Liver (tissue), 9 donors: Measurements from ENCODE around the gene CLDN12. TPM values are rescaled to one million over a fixed set of nuclear protein-coding genes. Genes with fewer than 3 reads are reported as not detected.

Experiments
- DNase-seq: peaks from one replicate; pipeline ENCODE4 v3.0.0-alpha.2; 2017; ENCODE audit warnings: low spot score
- H3K27ac ChIP-seq, 2 donors: one replicate each; pipeline ENCODE4 v1.7.0; 2013; ENCODE audit warnings: inconsistent platforms in 2 of 2, low read length in 2 of 2, control low read depth in 1 of 2, low read depth in 1 of 2, mild to moderate bottlenecking in 1 of 2
- H3K27me3 ChIP-seq, 4 donors: one replicate each; pipeline versions ENCODE4 v1.6.1 to v1.7.0; 2013; ENCODE audit warnings: low read length in 3 of 4, inconsistent platforms in 1 of 4, mild to moderate bottlenecking in 1 of 4, moderate library complexity in 1 of 4; ENCODE audit not compliant: control insufficient read depth in 4 of 4, insufficient read depth in 4 of 4
- H3K36me3 ChIP-seq, 4 donors: one replicate each; pipeline versions ENCODE4 v1.6.1 to v1.7.0; 2013; ENCODE audit warnings: low read length in 3 of 4, mild to moderate bottlenecking in 3 of 4, low read depth in 1 of 4, moderate library complexity in 1 of 4; ENCODE audit not compliant: control insufficient read depth in 4 of 4, insufficient read depth in 3 of 4
- H3K4me1 ChIP-seq, 4 donors: one replicate each; pipeline versions ENCODE4 v1.6.1 to v1.7.0; 2013; ENCODE audit warnings: low read length in 3 of 4, mild to moderate bottlenecking in 3 of 4, moderate library complexity in 1 of 4; ENCODE audit not compliant: control insufficient read depth in 4 of 4, insufficient read depth in 4 of 4
- H3K4me3 ChIP-seq, 3 donors: one replicate each; pipeline versions ENCODE4 v1.6.1 to v1.7.0; 2013; ENCODE audit warnings: low read length in 3 of 3, control low read depth in 1 of 3, low read depth in 1 of 3, mild to moderate bottlenecking in 1 of 3
- H3K9ac ChIP-seq, 2 donors: one replicate each; pipeline ENCODE4 v1.7.0; 2013; ENCODE audit warnings: low read length in 2 of 2, mild to moderate bottlenecking in 2 of 2, moderate library complexity in 2 of 2, control low read depth in 1 of 2, low read depth in 1 of 2
- H3K9me3 ChIP-seq, 4 donors: one replicate each; pipeline versions ENCODE4 v1.6.1 to v1.7.0; 2013; ENCODE audit warnings: low read length in 3 of 4; ENCODE audit not compliant: control insufficient read depth in 4 of 4
- EGR1 ChIP-seq, 2 donors: IDR thresholded peaks; 2 replicates each; pipeline ENCODE4 v1.6.1; 2016 to 2018; ENCODE audit warnings: antibody characterized with exemption in 2 of 2, low read depth in 2 of 2
- FOXA1 ChIP-seq: IDR thresholded peaks from 2 replicates; pipeline ENCODE4 v1.6.1; 2016; ENCODE audit warnings: antibody characterized with exemption
- FOXA2 ChIP-seq: IDR thresholded peaks from 2 replicates; pipeline ENCODE4 v1.6.1; 2016; ENCODE audit warnings: antibody characterized with exemption
- GABPA ChIP-seq, 2 donors: IDR thresholded peaks in 1 of 2; conservative IDR thresholded peaks in 1 of 2; 2 replicates each; pipeline ENCODE4 v1.6.1; 2016; ENCODE audit warnings: antibody characterized with exemption in 2 of 2, mild to moderate bottlenecking in 1 of 2, moderate library complexity in 1 of 2
- HNF4A ChIP-seq, 2 donors: conservative IDR thresholded peaks; 2 replicates each; pipeline ENCODE4 v1.6.1; 2016; ENCODE audit warnings: antibody characterized with exemption in 2 of 2, mild to moderate bottlenecking in 2 of 2
- HNF4G ChIP-seq: IDR thresholded peaks from 2 replicates; pipeline ENCODE4 v1.6.1; 2016; ENCODE audit warnings: antibody characterized with exemption
- JUND ChIP-seq, 2 donors: IDR thresholded peaks; 2 replicates each; pipeline ENCODE4 v1.6.1; 2016; ENCODE audit warnings: antibody characterized with exemption in 2 of 2
- NR2F2 ChIP-seq: IDR thresholded peaks from 2 replicates; pipeline ENCODE4 v1.6.1; 2016; ENCODE audit warnings: antibody characterized with exemption
- RAD21 ChIP-seq, 2 donors: IDR thresholded peaks; 2 replicates each; pipeline ENCODE4 v1.6.1; 2016; ENCODE audit warnings: antibody characterized with exemption in 2 of 2, mild to moderate bottlenecking in 2 of 2
- RXRA ChIP-seq, 2 donors: IDR thresholded peaks; 2 replicates each; pipeline ENCODE4 v1.6.1; 2017 to 2018; ENCODE audit warnings: antibody characterized with exemption in 2 of 2, mild to moderate bottlenecking in 1 of 2
- SP1 ChIP-seq: IDR thresholded peaks from 2 replicates; pipeline ENCODE4 v1.6.1; 2018; ENCODE audit warnings: antibody characterized with exemption, mild to moderate bottlenecking
- TAF1 ChIP-seq: conservative IDR thresholded peaks from 2 replicates; pipeline ENCODE4 v1.6.1; 2016; ENCODE audit warnings: antibody characterized with exemption, mild to moderate bottlenecking
- YY1 ChIP-seq: IDR thresholded peaks from 2 replicates; pipeline ENCODE4 v1.6.1; 2016; ENCODE audit warnings: antibody characterized with exemption, mild to moderate bottlenecking
- WGBS: extraction: QIAGEN DNeasy Blood & Tissue Kit; methylation state at CpG from one replicate; pipeline ENCODE4 v1.1.7; 2013; 5-methylcytosine and 5-hydroxymethylcytosine counted together
- polyA plus RNA-seq, 2 donors: library from polyadenylated mRNA; stranded (reverse) in 1 of 2; unstranded in 1 of 2; fragments of 200-250 nt in 1 of 2; fragments of >200 nt in 1 of 2; fragmentation: Nextera tagmentation in 1 of 2; extraction: Ambion mirVana in 1 of 2; gene quantifications; one replicate each; pipeline versions ENCODE4 v1.2.1 to v1.2.3, GENCODE V29; 2013 to 2015
- total RNA-seq, 2 donors: library from RNA; depleted of rRNA; stranded (reverse); fragments of >200 nt; gene quantifications; one replicate each; pipeline ENCODE4 v1.2.3, GENCODE V29; 2014
- TF ChIP-seq, protein P1 (sequence below): IDR thresholded peaks from 2 replicates; pipeline ENCODE4 v1.6.1; 2016; ENCODE audit warnings: antibody characterized with exemption, mild to moderate bottlenecking
- TF ChIP-seq, protein P2 (sequence below): IDR thresholded peaks from 2 replicates; pipeline ENCODE4 v1.6.1; 2016; ENCODE audit warnings: antibody characterized with exemption
- TF ChIP-seq, protein P3 (sequence below): IDR thresholded peaks from 2 replicates; pipeline ENCODE4 v1.6.1; 2016; ENCODE audit warnings: antibody characterized with exemption
- TF ChIP-seq, protein P4 (sequence below): fragments of 150-350 bp; IDR thresholded peaks from 2 replicates; pipeline ENCODE4 v1.5.1; 2017; ENCODE audit warnings: improper control_type of control experiment, low read depth, low read length; ENCODE audit not compliant: missing input control
- TF ChIP-seq, protein P5 (sequence below): IDR thresholded peaks from 2 replicates; pipeline ENCODE4 v1.6.1; 2016; ENCODE audit warnings: antibody characterized with exemption
- donor health status: healthy.
- donor health status: healthy.
- donor health status: healthy.
- donor health status: healthy.
- donor health status: healthy.

CLDN12 gene
- total and polyA plus RNA-seq, 4 donors, result 22.5 to 50.0 (median 23.7) TPM

DNA sequence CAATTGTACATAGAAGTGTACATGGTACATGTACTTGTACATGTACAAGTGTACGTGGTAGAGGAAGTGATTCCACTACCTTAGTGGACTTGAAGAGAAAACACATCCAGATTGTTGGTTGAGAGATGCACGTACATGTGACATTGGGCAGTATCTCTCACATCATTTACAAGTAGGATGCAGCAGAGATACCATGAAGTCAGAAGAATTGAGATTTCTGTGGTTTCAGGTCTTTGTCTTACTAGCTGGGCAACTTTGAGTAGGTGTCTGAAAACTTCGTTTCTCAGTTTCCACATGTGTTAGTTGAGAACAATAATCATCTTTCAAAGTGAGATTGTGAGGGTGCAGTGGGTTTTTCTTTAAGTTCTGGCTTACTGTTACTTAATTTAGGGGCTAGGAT is 21.5 kb downstream of the CLDN12 start:
- DNase-seq, result no peak
- WGBS, result 77% methylated on average over 3 of the region's 3 CpGs
- H3K27ac ChIP-seq, result no peak overlapping the region
- no peaks in the 10 kb centered on the region for H3K27me3 ChIP-seq
- H3K9me3 ChIP-seq, result no peaks in the 10 kb centered on the region
- H3K4me1 ChIP-seq, result no peaks in the 10 kb centered on the region
- no peaks in the 10 kb centered on the region for H3K36me3 ChIP-seq
- no peak overlapping the region for H3K9ac ChIP-seq
- H3K4me3 ChIP-seq, result no peak overlapping the region
- TF ChIP-seq, protein P1, sequence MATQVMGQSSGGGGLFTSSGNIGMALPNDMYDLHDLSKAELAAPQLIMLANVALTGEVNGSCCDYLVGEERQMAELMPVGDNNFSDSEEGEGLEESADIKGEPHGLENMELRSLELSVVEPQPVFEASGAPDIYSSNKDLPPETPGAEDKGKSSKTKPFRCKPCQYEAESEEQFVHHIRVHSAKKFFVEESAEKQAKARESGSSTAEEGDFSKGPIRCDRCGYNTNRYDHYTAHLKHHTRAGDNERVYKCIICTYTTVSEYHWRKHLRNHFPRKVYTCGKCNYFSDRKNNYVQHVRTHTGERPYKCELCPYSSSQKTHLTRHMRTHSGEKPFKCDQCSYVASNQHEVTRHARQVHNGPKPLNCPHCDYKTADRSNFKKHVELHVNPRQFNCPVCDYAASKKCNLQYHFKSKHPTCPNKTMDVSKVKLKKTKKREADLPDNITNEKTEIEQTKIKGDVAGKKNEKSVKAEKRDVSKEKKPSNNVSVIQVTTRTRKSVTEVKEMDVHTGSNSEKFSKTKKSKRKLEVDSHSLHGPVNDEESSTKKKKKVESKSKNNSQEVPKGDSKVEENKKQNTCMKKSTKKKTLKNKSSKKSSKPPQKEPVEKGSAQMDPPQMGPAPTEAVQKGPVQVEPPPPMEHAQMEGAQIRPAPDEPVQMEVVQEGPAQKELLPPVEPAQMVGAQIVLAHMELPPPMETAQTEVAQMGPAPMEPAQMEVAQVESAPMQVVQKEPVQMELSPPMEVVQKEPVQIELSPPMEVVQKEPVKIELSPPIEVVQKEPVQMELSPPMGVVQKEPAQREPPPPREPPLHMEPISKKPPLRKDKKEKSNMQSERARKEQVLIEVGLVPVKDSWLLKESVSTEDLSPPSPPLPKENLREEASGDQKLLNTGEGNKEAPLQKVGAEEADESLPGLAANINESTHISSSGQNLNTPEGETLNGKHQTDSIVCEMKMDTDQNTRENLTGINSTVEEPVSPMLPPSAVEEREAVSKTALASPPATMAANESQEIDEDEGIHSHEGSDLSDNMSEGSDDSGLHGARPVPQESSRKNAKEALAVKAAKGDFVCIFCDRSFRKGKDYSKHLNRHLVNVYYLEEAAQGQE, result no peak
- TF ChIP-seq NR2F2, result no peak
- TF ChIP-seq FOXA2, result no peak

DNA sequence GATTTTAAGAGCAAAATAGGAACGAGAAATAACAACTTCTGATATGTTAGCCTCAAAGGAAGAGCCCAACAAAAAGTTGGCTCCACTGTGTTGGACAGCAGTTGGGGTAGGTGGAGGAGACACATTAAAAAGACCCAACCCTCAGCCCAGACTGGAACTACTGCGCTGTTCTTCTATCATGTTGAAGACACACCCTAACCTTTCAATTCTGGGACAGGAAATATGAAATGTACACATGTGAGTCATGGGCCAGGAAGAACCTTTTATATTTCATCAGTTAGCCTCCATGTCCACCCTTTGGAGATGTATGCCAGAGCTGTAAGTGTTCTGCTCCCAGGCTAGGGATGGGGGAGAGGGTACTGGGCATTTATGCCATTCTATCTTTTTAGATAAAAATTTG is 22.1 kb downstream of the CLDN12 start:
- TF ChIP-seq YY1, result no peak
- TF ChIP-seq GABPA (IDR thresholded peaks at IDR 0.05 in 1 of 2, conservative IDR thresholded peaks at IDR 0.05 in 1 of 2), result no peak
- TF ChIP-seq EGR1 (IDR thresholded peaks at IDR 0.05; ENCODE audit: low read depth in 2 of 2), result no peak
- no peak for TF ChIP-seq TAF1
- TF ChIP-seq, protein P2, sequence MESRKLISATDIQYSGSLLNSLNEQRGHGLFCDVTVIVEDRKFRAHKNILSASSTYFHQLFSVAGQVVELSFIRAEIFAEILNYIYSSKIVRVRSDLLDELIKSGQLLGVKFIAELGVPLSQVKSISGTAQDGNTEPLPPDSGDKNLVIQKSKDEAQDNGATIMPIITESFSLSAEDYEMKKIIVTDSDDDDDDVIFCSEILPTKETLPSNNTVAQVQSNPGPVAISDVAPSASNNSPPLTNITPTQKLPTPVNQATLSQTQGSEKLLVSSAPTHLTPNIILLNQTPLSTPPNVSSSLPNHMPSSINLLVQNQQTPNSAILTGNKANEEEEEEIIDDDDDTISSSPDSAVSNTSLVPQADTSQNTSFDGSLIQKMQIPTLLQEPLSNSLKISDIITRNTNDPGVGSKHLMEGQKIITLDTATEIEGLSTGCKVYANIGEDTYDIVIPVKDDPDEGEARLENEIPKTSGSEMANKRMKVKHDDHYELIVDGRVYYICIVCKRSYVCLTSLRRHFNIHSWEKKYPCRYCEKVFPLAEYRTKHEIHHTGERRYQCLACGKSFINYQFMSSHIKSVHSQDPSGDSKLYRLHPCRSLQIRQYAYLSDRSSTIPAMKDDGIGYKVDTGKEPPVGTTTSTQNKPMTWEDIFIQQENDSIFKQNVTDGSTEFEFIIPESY, result no peak
- no peak for TF ChIP-seq FOXA2
- TF ChIP-seq FOXA1, result no peak
- no peak for TF ChIP-seq NR2F2
- no peak for TF ChIP-seq RXRA (IDR thresholded peaks at IDR 0.05)
- TF ChIP-seq SP1, result no peak
- TF ChIP-seq, protein P3, sequence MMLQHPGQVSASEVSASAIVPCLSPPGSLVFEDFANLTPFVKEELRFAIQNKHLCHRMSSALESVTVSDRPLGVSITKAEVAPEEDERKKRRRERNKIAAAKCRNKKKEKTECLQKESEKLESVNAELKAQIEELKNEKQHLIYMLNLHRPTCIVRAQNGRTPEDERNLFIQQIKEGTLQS, result no peak
- no peak for TF ChIP-seq RAD21 (IDR thresholded peaks at IDR 0.05)
- TF ChIP-seq, protein P1, result no peak
- TF ChIP-seq, protein P4, sequence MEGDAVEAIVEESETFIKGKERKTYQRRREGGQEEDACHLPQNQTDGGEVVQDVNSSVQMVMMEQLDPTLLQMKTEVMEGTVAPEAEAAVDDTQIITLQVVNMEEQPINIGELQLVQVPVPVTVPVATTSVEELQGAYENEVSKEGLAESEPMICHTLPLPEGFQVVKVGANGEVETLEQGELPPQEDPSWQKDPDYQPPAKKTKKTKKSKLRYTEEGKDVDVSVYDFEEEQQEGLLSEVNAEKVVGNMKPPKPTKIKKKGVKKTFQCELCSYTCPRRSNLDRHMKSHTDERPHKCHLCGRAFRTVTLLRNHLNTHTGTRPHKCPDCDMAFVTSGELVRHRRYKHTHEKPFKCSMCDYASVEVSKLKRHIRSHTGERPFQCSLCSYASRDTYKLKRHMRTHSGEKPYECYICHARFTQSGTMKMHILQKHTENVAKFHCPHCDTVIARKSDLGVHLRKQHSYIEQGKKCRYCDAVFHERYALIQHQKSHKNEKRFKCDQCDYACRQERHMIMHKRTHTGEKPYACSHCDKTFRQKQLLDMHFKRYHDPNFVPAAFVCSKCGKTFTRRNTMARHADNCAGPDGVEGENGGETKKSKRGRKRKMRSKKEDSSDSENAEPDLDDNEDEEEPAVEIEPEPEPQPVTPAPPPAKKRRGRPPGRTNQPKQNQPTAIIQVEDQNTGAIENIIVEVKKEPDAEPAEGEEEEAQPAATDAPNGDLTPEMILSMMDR, result no peak
- no peak for TF ChIP-seq HNF4A (conservative IDR thresholded peaks at IDR 0.05)
- TF ChIP-seq, protein P5, sequence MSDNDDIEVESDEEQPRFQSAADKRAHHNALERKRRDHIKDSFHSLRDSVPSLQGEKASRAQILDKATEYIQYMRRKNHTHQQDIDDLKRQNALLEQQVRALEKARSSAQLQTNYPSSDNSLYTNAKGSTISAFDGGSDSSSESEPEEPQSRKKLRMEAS, result no peak
- TF ChIP-seq HNF4G, result no peak
- no peak for TF ChIP-seq JUND (IDR thresholded peaks at IDR 0.05)
- no peaks in the 10 kb centered on the region for H3K27me3 ChIP-seq
- no peak overlapping the region for H3K4me3 ChIP-seq
- no peaks in the 10 kb centered on the region for H3K9me3 ChIP-seq
- no peaks in the 10 kb centered on the region for H3K36me3 ChIP-seq
- no peak overlapping the region for H3K27ac ChIP-seq
- no peak for DNase-seq
- no peaks in the 10 kb centered on the region for H3K4me1 ChIP-seq
- H3K9ac ChIP-seq, result no peak overlapping the region
- WGBS, result 90% methylated on average over 2 of the region's 2 CpGs
